ENCODE measurements around the gene IL17REL. TPM values are rescaled to one million over a fixed set of nuclear protein-coding genes. Genes with fewer than 3 reads are reported as not detected.

Gene IL17REL
- total and polyA plus RNA-seq, 2 of the 13 experiments (the other 11 are each of a cell fraction or from before 2014, with no cell fraction given) = not detected

DNA sequence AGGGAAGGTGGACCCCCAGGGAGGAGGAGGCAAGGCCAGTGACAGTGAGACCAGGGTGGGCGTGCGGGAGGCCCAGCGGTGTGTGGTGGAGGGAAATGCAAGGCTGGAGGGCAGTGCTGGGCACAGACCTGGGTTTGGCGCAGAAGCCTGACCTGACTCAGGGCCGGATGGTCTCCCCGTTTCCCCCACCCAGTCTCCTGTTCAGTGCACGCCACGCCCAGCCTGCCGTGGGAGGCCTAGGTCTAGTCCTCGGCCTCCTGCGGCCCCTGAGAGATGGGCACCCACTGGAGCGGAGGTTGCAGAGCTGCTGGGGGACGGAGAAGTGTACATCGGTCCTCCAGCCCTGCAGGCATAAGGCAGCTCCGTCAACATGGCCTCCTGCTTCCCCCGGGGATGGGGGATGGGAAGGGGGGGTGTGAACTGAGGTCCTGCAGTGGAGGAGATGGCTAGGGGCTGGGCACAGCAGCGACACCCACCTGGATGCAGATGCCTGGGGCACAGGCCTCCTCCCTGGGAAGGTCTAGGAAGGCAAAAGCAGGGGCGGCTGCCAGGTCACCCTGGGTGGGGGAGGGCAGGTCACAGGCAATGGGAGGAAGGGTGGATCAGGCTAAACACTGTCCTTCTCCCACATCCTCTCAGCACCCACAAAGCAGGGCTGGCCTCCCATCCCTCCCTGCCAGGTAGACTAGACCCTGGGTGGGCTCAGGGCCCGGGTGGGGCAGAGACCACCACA, 15.9 kb downstream of the IL17REL start:
- Histone ChIP-seq H4K20me1 (ENCODE audit: insufficient read depth, low read length) (no peaks in the 10 kb centered on the region), H3K27ac (ENCODE audit: extremely low read length, insufficient read depth, low read length) (no peak overlapping the region), H3K27me3 (ENCODE audit: control insufficient read depth in 1 of 2, insufficient read depth in 2 of 2, low read length in 2 of 2) (peaks cover 3 to 11% of the 10 kb centered on the region in 2 experiments; a peak in 4 of 5 replicates), H3K4me1 (ENCODE audit: insufficient read depth, low read length) (peaks cover 7% of the 10 kb centered on the region), H3K9ac (ENCODE audit: insufficient read depth, low read depth, low read length) (no peak overlapping the region), H3K9me3 (ENCODE audit: low read length) (no peaks in the 10 kb centered on the region), H3K4me3 (replicated peaks in 1 of 3; ENCODE audit: insufficient read depth in 1 of 3, low read depth in 2 of 3, low read length in 3 of 3) (no peak overlapping the region), H3K36me3 (replicated peaks in 1 of 2; ENCODE audit: control insufficient read depth in 1 of 2, insufficient read depth in 2 of 2, low read length in 2 of 2) (no peaks in the 10 kb centered on the region), H3K4me2 (ENCODE audit: low read depth, low read length) (no peak overlapping the region), H2AFZ (ENCODE audit: low read length) (no peak overlapping the region), H3K79me2 (ENCODE audit: insufficient read depth, low read length) (no peaks in the 10 kb centered on the region)
- no peak for ATAC-seq
- BruUV-seq (replicated peaks) = no TSS peak
- intact Hi-C loops (cut with micrococcal nuclease; ENCODE audit: unreplicated experiment) (no loop called here), in situ Hi-C loops (cut with HindIII; ENCODE audit: extremely low pct_ligation_motif_present, low pct_unique_long_range_greater_than_20kb) (no loop called here)
- no peak for FAIRE-seq
- ChIA-PET CTCF (ENCODE audit: low intra/inter-chr PET ratio, low total read pairs) (no interaction called here), POLR2A (no interaction called here)
- WGBS (ENCODE audit: low lambda C conversion rate) = 73% methylated on average over 3 of the region's 19 CpGs
- TF ChIP-seq ZNF550 (CRISPR knock-in tag; IDR thresholded peaks at IDR 0.05; ENCODE audit: borderline replicate concordance) (no peak), ARNT (IDR thresholded peaks at IDR 0.05) (no peak), TARDBP (CRISPR knock-in tag; IDR thresholded peaks at IDR 0.05) (no peak), SOX13 (IDR thresholded peaks at IDR 0.05) (no peak), SOX13 (CRISPR knock-in tag; conservative IDR thresholded peaks at IDR 0.05 in 1 of 2, IDR thresholded peaks at IDR 0.05 in 1 of 2) (no peak)
- DNase-seq (ENCODE audit: low spot score) = no peak

DNA sequence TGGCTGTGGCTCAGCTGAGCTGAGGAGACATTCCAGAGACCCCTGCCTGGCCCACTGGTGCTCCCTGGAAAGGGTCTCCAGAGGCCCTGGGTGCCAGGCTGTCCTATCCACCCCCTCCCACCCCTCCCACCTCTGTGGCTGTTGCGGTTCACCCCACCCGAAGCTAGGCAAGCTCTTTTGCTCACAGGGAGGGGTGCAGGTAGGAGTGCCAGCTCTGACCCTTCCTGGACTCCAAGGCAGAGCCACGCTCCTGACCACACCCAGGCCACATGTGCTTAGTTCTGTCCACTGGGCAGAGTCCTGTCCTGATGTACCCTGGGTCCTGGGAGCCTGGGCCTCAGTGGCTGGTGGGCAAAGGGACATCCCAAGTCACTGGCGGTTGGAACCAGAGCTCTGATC, 16.4 kb downstream of the IL17REL start:
- no peak for ATAC-seq
- Histone ChIP-seq H3K4me3 (replicated peaks in 1 of 3; ENCODE audit: insufficient read depth in 1 of 3, low read depth in 2 of 3, low read length in 3 of 3) (no peak overlapping the region), H3K79me2 (ENCODE audit: insufficient read depth, low read length) (no peaks in the 10 kb centered on the region), H3K36me3 (replicated peaks in 1 of 2; ENCODE audit: control insufficient read depth in 1 of 2, insufficient read depth in 2 of 2, low read length in 2 of 2) (no peaks in the 10 kb centered on the region), H3K27me3 (ENCODE audit: control insufficient read depth in 1 of 2, insufficient read depth in 2 of 2, low read length in 2 of 2) (peaks cover 3 to 14% of the 10 kb centered on the region in 2 experiments; a peak in 3 of 5 replicates), H2AFZ (ENCODE audit: low read length) (no peak overlapping the region), H4K20me1 (ENCODE audit: insufficient read depth, low read length) (no peaks in the 10 kb centered on the region), H3K9me3 (ENCODE audit: low read length) (0 out of 2 replicates have a peak, but pooled peaks cover 1% of the 10 kb centered on the region), H3K27ac (ENCODE audit: extremely low read length, insufficient read depth, low read length) (no peak overlapping the region), H3K4me1 (ENCODE audit: insufficient read depth, low read length) (peaks cover 7% of the 10 kb centered on the region), H3K9ac (ENCODE audit: insufficient read depth, low read depth, low read length) (no peak overlapping the region), H3K4me2 (ENCODE audit: low read depth, low read length) (no peak overlapping the region)
- ChIA-PET CTCF (ENCODE audit: low intra/inter-chr PET ratio, low total read pairs) (no interaction called here), POLR2A (no interaction called here)
- no peak for DNase-seq (ENCODE audit: low spot score)
- BruUV-seq (replicated peaks) = no TSS peak
- 0% methylated on average over 1 of the region's 4 CpGs for WGBS (ENCODE audit: low lambda C conversion rate)
- no peak for FAIRE-seq
- TF ChIP-seq RARG (CRISPR knock-in tag; IDR thresholded peaks at IDR 0.05; ENCODE audit: low read depth) (no peak), HCFC1 (IDR thresholded peaks at IDR 0.05; ENCODE audit: low read depth, low read length) (no peak), ZNF329 (CRISPR knock-in tag; IDR thresholded peaks at IDR 0.05; ENCODE audit: low read depth) (no peak), ZNF547 (CRISPR knock-in tag; IDR thresholded peaks at IDR 0.05) (no peak), CENPX (CRISPR knock-in tag; IDR thresholded peaks at IDR 0.05) (no peak), POGZ (CRISPR knock-in tag; IDR thresholded peaks at IDR 0.05) (no peak), HOXA9 (CRISPR knock-in tag; IDR thresholded peaks at IDR 0.05; ENCODE audit: borderline replicate concordance) (no peak), PITX1 (CRISPR knock-in tag; IDR thresholded peaks at IDR 0.05) (no peak), ZFP37 (CRISPR knock-in tag; IDR thresholded peaks at IDR 0.05; ENCODE audit: borderline replicate concordance) (no peak)
- TF ChIP-seq, protein P1, sequence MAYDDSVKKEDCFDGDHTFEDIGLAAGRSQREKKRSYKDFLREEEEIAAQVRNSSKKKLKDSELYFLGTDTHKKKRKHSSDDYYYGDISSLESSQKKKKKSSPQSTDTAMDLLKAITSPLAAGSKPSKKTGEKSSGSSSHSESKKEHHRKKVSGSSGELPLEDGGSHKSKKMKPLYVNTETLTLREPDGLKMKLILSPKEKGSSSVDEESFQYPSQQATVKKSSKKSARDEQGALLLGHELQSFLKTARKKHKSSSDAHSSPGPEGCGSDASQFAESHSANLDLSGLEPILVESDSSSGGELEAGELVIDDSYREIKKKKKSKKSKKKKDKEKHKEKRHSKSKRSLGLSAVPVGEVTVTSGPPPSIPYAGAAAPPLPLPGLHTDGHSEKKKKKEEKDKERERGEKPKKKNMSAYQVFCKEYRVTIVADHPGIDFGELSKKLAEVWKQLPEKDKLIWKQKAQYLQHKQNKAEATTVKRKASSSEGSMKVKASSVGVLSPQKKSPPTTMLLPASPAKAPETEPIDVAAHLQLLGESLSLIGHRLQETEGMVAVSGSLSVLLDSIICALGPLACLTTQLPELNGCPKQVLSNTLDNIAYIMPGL (CRISPR knock-in tag; IDR thresholded peaks at IDR 0.05; ENCODE audit: borderline replicate concordance in 1 of 2, low read depth in 1 of 2) = no peak
- TF ChIP-seq, protein P2, sequence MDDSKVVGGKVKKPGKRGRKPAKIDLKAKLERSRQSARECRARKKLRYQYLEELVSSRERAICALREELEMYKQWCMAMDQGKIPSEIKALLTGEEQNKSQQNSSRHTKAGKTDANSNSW (CRISPR knock-in tag; IDR thresholded peaks at IDR 0.05; ENCODE audit: borderline replicate concordance) = no peak
- intact Hi-C loops (cut with micrococcal nuclease; ENCODE audit: unreplicated experiment) = no loop called here
- in situ Hi-C loops (cut with HindIII; ENCODE audit: extremely low pct_ligation_motif_present, low pct_unique_long_range_greater_than_20kb) = no loop called here

Measured in HepG2 (cell line).